Measurements from ENCODE around the gene LNX2.

GRCh38 chr13:27631156-27631555 is 10.8 kb upstream of the LNX2 start:
- no peak for TF ChIP-seq CTCF (IDR thresholded peaks at IDR 0.05)
- TF ChIP-seq POLR2A (IDR thresholded peaks at IDR 0.05), result no peak
